Fibroblast of the conjunctiva (primary cell): ENCODE results near the gene FAR2.
A peak's percentile ranks its signal among the peaks of the same experiment; 100 is the strongest.
"Not testable (repeated sequence)": the region's sequence is repeated elsewhere in the genome, so short reads cannot be mapped to it uniquely, and the experiment has no call there.

Experiments
- DNase-seq: peaks from one replicate; pipeline ENCODE4 v3.0.0-alpha.2; 2010; ENCODE audit warnings: low read depth

The FAR2 gene

DNA sequence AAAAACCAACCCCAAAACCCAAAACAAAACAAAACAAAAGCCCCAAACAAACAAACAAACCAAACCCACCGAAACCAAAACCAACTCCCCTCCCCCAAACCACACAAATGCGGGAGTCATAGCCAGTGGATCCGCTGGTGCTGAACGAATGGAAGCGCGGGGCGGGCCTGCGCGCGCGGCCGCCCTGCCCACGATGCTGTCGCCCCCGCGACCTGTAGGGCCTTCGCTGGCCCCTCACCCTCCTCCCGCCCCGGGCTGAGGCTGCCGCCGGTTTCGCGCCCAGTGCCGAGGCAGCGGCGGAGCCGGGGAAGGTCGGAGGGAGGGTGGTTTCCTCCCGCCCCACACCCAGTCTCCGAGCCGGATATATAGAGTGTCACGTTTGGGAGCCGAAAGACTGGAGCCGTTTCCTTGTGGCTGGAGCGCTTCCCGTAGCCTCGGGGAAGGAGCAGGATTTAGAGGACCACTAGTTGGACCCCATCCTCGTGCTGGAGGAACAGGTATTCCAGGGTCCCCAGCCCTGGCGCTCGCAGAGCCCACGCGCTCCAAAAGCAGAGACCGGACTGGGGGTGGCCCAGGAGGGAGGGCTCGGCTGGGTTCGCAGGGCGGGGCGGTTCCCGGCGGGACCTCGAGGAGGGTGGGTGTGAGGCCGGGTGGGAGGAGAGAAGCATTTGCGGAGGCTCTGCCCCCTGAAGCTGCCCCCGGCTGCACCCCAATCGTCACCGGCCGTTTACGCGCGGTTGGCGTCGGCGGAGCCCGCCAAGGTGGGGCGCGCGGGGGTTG lies at the start of gene FAR2:
Gene FAR2, plus strand, starts transcription at position 368 of the 780 bp plus-strand sequence. CDS start 121,172 bp downstream, outside the sequence.
- DNase-seq = peak; percentile 33

DNA sequence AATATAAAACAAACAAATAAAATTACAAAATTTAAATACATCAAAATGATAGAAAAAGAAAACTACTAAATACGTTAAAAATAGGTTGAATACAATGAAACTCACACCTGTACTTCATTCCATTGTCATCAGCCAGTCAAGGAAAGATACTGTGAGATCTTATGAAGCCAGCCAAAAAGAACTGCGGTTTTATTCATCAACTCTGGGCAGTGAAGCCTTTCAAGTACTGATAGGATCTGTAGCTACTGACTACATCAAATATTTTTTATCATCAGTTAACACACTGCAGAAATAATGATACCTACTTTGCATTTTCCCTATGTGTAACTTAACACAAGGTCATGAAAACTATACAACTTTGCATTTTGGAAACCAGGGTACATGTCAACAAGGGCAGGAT lies 46.3 kb upstream of the FAR2 start:
- DNase-seq = no peak

DNA sequence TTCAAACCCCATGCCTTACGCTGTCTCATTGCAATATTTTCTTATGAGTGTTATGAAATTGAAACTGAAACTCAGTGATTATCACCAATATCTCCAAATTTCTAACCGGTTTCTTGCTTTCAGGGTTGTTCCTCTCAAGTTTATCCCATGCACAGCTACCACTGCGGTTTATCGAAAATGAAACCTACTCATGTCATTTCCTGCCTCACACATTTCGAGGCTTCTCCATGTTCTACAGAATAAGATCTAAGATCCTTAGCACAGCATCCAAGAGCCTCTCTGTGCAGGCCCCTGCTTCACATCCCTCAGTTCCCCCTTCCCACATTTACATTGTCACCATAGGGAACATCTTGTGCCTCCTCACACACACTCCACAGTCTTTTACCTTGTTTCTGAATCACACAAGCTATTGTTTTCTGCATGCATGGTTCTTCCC lies 45.5 kb upstream of the FAR2 start:
- no peak for DNase-seq

DNA sequence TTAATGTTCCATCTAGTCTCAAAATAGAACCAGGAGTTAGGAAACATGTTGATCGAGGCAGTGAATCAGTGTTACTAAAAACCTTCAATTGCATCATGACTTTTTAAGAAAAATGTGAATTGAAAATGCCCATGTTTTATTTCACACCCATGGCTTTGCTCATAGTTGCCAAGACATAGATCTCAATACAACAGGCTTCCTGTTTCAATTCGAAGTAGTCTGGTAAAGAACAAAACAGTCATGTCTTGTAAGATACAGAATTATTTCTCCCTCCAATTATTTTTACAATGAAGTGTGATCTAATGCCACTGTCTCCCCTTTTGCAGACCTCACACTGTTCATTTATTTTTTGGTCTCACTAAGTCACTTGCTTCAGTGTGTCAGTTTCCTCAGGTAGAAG lies 44.6 kb upstream of the FAR2 start:
- no peak for DNase-seq

DNA sequence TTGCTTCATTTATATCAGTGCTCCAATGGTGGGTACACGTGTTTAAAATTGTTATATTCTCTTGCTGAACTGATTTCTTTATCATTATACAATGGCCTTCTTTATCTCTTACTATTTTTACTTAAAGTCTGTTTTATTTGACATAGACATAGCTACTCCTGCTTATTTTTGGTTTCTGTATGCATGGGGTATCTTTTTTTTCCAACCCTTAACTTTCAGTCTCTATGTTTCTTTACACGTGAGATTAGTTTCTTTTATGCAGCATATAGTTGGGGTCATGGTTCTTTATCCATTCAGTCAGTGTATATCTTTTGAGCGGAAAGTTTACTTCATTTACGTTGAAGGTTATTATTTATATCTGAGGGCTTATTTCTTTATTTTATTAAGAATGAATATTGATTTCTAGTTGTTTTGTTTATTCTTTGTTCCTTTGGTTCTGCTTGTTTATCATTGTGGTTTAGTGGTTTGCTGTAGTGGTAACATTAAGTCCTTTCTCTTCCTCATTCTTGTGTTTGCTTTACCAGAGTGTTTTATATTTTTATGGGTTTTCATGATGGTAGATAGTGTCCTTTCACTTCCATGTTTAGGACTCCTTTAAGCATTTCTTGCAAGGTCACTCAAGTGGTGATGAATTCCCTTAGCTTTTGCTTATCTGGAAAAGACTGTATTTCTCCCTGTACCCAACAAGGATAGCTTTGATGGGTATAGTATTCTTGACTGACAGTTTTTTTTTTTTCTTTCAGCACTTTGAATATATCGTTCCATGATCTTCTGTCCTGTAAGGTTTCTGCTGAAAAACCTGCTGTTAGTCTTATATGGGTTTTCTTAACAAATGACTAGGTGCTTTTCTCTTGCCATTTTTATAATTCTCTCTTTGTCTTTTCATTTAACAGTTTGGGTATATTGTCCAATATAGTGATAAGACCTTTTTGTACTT lies 38.3 kb upstream of the FAR2 start:
- DNase-seq = no peak

DNA sequence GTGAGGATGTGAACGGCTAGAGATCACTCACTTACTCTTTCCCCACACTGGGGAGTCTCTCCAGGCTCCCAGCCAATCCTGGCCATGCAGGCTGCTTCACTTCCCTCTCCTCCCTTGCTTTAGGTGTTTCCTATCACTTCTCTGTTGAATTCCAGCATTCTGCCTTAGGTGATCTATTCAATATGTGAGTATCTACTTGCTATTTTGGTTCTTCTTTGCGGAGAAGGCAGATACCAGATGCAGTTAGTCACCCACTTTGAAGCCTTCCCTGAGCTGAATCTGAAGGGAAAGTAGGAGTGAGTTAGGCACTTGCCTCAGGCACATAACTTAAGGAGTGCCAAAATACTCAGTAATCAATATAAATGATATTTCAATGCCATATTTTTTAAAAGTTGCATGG lies 36.0 kb upstream of the FAR2 start:
- no peak for DNase-seq

DNA sequence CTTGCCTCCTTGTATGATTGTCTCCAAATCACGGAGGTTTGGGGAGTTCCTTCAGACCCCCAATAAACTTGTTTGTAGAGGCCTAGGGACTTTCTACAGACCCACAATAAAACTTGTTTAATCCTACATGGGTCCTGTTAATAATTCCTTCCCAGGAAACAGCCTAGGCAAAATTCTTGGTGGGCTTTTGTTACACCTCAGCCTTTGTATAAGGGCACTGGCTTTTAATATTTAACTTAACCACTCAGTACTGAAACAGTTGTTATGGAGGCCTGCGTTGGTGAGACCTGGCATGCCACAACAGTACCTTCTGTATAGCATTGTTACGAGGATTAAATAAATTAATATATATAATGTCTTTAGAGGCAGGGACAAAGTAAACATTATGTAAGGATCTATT lies 32.7 kb upstream of the FAR2 start:
- DNase-seq = no peak

DNA sequence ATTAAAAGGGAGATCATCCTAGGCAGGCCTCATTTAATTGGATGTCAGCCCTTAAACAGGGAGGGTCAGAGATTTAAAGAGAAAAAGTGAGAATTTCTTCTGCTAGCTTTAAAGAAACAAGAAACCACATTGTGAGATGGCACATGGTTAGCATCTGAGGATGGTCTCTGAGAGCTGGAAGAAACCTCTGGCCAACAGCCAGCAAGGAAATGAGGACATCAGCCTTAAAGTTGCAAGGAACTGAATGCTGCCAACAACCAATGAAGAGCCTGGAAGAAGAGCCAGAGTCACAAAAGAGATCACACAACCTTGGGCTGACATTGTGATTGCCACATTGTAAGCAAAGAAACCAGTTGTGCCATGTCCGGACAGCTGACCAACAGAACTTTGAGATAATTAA lies 17.5 kb upstream of the FAR2 start:
- peak; percentile 51 for DNase-seq

DNA sequence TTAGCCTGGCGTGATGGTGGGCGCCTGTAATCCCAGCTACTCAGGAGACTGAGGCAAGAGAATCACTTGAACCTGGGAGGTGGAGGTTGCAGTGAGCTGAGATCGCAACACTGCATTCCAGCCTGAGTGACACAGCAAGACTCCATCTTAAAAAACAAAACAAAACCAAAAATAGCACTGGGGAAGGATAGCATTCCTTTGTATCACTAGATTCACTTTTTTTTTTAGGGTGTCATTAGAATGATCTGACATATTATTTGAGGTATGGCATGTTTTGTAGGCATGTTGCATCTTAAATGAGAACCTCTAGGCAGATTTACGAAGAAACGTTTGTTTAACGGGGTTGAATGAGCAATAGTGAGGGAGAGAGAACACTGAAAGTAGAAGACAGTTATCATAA lies 16.8 kb upstream of the FAR2 start:
- no peak for DNase-seq

DNA sequence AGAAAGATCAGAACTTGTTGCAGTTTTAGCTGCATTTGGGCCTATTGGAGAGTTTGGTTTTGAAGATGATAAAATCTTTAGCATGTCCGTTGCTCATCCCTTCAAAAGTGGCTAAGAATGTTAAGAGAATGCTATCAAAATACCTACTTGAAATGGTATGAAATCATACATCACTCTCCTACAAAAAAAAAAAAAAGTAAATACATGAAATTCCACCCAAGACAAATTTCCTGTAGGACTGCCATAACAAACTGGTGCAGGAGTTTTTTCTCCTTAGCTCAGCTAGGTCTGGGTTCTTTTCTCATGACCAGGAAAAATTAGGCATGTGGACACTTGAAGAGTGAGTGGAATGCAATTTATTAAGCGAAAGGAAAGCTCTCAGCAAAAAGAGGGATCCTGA lies 15.9 kb upstream of the FAR2 start:
- no peak for DNase-seq

DNA sequence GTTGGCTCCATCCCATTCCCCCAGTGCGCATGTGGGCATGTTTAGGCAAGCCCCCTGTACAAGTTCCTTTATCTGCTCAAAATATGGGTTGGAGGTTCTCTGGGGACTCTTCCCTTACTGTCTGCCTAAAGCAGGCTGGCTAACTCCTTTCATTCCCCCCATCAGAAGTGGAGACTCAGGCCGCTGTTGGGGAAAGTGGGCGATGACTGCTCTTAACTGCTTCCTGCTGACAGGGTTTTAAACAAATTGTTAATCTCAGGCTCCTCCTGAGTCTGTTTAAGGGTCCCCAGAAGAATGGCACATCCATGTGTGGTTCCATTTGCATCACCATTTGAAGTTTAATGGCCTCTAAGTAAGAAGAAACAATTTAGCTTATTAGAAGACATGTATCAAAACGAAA lies 15.4 kb upstream of the FAR2 start:
- no peak for DNase-seq

DNA sequence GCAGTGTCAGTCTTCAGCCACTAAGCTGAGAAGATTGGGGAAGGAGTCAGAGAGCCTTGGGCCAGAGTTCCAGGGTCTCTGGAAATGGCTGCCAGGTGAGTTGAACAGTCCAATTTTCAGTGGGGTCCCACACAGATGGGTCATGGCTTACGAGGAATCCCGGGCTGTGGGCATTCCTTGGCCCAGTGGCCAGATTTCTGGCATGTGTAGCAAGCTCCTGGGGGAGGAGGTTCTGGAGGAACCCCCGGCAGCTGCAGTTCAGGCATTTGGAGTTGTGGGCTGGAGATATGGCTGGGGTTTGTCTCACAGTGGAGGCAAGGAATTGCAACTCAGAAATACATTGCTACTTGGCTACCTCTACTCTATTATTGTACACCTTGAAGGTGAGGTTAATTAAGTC lies 10.8 kb upstream of the FAR2 start:
- not testable (repeated sequence) for DNase-seq

DNA sequence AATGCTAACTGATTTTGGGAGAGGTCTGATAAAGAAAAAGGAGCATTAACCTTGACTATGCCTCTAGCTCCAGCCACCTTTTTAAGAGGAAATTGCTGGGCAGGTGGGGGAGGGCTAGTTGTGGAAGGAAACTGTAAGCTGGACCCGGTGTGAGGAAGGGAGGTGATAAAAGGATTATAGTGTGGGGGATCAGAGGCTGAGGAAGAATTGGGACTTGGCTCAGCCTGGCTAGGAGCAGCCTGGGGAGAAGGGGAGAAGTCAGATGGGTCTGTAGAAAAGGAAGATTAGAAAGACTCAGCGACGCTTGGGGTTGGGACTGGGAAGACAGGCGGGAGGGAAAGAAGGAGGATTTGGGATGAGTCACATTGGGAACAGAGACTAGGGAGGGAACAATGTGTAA lies 10.2 kb upstream of the FAR2 start:
- not testable (repeated sequence) for DNase-seq

DNA sequence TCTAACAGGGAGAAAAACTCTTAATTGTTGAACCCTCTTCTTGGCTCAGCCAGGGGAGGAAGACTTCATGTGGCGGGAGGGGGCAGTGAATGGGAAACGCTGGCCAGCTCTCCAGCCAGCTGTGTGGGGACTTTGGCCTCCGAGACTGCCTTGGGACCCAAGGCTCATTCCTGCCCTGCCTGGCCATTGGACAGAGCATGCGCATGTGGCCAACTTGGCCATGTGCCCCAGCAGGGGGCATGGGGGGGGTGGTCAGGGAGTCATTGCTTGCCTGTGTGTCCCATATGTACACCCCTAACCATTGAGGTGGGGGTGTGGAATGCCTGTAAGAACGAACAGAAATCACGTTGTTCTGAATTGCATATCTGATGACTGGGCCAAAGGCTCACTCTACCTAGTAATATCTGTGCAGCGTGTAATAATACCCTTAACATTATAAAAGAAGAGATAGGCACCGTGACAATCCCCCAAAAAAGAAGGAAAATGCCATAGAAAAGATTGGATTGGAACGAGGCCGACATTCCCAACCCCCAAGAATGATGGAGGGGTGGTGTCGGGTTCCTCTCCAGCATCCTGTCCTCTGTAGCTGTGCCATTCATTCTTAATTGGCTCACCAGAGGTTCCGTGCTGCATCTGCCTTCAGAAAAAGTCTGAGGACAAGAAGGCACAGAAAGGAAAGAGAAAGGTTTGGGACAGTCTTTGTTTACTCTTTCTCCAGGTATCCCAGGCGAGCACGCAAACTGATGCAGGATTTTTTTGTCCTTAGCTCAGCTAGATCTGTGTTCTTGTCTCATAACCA lies 3.5 kb upstream of the FAR2 start:
- DNase-seq = no peak

DNA sequence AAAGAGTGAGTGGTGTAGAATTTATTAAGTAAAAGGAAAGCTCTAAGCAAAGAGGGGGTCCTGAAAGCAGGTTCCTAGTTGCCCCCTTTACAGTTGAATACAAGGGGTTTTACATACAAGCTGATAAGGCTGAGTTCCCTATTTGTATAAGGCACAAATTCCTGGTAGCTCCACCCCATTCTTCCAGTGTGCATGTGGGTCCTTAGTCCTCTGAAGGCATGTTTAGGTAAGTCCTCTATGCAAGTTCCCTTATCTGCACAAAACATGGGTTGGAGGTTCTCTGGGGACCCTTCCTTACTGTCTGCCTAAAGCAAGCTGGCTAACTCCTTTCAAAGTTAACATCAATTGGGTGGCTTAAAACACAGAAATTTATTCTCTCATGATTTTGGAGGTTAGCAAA lies 2.9 kb upstream of the FAR2 start:
- no peak for DNase-seq

DNA sequence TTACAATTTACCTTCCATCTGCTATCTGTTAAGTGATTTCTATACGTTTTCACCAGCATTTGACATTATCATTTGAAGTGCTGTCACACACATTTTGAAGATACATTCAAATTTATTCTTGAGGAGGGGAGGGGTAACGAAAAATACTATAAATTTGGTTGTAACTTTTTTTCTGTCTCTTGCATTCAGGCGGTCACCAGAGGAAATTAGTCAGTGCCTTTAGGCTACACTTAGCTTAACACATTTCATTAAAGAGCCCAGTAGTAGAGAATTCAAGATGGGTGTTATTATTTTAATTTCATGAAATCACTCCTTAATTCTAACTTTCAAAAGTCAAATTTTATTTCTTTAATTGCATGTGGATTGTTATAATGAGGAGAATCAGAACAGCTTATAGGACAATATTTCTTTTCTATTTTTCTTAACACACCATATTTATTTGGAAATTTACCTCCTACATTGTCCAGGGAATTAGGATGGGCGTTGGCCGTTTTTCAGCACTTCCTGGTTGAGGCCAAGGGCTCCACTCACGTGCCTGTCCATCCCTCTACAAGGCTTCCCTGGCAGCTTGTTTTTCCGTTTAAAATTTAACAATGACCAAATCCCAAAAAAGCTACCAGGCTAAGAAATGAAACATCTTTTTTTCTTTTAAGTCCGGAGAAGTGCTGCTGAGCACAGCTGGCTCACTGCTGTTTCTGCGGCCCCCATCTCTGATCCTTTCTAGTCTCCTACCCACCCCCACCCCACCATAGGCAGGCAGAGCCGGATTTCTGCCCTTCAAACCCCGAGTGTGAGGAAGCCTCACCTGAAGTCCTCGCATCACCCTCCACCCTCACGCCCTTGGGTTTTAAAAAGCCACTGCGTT lies 1.1 kb upstream of the FAR2 start:
- peak; percentile 43 for DNase-seq

DNA sequence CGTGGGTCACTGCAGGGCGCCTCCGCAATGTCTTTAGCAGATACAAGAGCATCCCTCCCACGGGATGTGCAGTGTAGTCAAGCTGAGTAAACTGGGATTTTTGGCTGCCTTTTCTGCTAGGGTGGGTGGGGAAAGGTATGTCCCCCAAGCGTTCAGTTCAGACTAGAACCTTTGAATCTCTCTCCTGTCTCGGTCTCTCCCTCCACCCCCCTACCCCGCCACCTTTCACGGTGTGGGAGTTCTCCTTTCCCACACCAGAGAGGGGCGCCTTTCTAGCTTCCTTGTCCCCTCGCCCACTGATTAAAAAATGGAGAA lies 525 bp upstream of the FAR2 start:
- no peak for DNase-seq

DNA sequence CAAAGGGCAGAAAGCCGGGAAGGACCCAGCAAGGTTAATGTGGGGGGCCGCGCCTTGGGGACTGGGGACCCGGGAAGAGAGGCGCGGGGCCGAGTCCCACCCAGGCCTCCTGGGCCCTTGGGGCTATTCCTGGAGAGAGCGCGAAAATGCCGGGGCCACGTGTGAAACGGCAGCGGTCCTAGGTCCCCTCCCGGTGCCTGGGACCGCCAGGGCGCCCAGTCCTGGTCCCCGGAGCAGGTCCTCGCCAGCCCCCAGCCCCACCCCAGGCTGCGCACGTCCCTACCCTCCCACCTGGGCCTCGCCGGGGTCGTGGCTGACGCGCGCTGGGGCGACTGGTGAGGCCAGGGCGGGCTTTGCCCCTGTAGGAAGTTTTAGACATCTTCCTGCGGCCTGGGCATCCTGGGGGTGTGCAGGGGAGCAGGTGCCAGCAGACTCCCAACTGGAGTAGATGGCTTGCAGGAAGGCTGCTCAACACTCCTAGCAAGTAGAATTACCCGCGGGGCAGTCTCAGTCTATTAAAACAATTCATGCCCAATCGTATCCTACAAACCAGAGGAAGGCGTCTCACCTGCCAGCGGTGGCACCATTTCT lies 708 bp downstream of the FAR2 start:
- no peak for DNase-seq

DNA sequence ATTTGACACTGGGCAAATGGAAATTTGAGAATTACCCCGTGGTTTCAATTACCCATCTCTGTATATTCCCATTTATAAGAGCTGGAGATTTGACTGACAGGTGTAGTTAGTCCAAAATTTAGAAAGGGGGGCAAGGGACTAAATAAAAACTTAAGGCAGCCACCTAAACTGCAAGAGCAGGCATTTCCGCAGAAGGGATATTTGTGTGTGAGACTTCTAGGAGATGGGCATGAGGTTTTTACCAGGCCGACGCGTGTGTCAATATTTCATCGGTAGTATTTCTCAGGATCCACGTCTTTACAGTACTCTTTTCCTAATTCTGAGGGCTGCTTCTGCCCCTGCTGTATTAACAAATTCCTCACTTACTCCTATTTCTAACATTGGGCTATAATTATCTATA lies 1.4 kb downstream of the FAR2 start:
- no peak for DNase-seq

DNA sequence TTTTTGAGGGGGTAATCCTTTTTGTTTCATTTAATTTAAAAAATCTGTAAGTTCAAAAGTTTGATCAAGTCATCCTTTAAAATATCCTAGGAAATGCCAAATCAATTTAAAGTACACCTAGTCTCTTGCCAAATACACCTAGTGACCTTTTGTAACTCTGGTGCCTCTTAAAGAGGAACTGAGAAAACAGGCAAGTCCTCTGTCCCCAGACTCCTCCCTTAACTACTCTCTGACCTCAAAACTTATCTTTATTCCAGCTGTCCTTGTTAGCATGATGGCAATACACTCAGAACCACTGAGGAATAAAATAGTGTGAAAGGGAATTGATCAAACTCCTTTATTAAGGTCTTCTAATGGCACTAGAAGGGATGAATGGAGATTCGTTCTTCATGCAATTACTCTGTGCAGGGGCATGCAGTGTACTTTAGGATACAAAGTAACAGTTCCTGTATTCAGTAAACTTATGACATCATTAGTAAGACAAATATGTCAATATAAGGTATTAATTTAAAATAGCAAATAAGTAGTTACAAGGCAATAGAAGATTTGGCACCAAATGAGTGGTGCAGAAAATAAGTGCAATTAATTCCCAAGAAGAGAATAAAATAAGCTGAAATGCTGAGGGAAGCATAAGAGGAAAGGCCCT lies 3.3 kb downstream of the FAR2 start:
- DNase-seq = no peak
